Spleen (tissue), 11 donors: Measurements from ENCODE around the gene U2AF2. TPM values are rescaled to one million over a fixed set of nuclear protein-coding genes. Genes with fewer than 3 reads are reported as not detected.

Source experiments
- DNase-seq: peaks from one replicate; pipeline ENCODE4 v3.0.0-alpha.2; 2020
- H3K27ac ChIP-seq, 8 donors: fragments of 200-600 bp; sonication (generic) in 7 of 8; 1 replicate in 4 of 8; 2 replicates in 4 of 8; pipeline versions ENCODE4 v1.5.0 to v1.8.0; 2016 to 2021; ENCODE audit warnings: inconsistent platforms in 4 of 8, mild to moderate bottlenecking in 4 of 8, moderate library complexity in 1 of 8
- H3K27me3 ChIP-seq, 7 donors: fragments of 200-600 bp; sonication (generic) in 6 of 7; replicated peaks in 1 of 7; 1 replicate in 4 of 7; 2 replicates in 3 of 7; pipeline versions ENCODE4 v1.5.0 to v1.8.0; 2016 to 2021; ENCODE audit warnings: inconsistent platforms in 3 of 7, mild to moderate bottlenecking in 1 of 7
- H3K36me3 ChIP-seq, 6 donors: fragments of 200-600 bp; sonication (generic) in 5 of 6; 1 replicate in 4 of 6; 2 replicates in 2 of 6; pipeline versions ENCODE4 v1.5.0 to v1.8.0; 2016 to 2021; ENCODE audit warnings: inconsistent platforms in 2 of 6
- H3K4me1 ChIP-seq, 6 donors: fragments of 200-600 bp; sonication (generic) in 5 of 6; 1 replicate in 3 of 6; 2 replicates in 3 of 6; pipeline versions ENCODE4 v1.5.0 to v1.8.0; 2016 to 2021; ENCODE audit warnings: inconsistent platforms in 3 of 6
- H3K4me3 ChIP-seq, 8 donors: fragments of 200-600 bp; sonication (generic) in 7 of 8; 1 replicate in 4 of 8; 2 replicates in 4 of 8; pipeline versions ENCODE4 v1.5.0 to v1.8.0; 2016 to 2021; ENCODE audit warnings: inconsistent platforms in 4 of 8, mild to moderate bottlenecking in 4 of 8, moderate library complexity in 2 of 8
- H3K9me3 ChIP-seq, 8 donors: fragments of 200-600 bp; sonication (generic) in 7 of 8; 1 replicate in 4 of 8; 2 replicates in 4 of 8; pipeline versions ENCODE4 v1.5.0 to v1.8.0; 2016 to 2021; ENCODE audit warnings: inconsistent platforms in 4 of 8
- CTCF ChIP-seq, 11 experiments: fragments of 200-600 bp in 7 of 11; fragments of 450-650 bp in 4 of 11; sonication (generic) in 4 of 11; IDR thresholded peaks in 8 of 11; conservative IDR thresholded peaks in 3 of 11; 1 replicate in 7 of 11; 2 replicates in 4 of 11; pipeline versions ENCODE4 v1.4.0 to v1.8.0; 2016 to 2021; ENCODE audit warnings: antibody characterized with exemption in 11 of 11, inconsistent platforms in 4 of 11, mild to moderate bottlenecking in 1 of 11
- POLR2A ChIP-seq, 3 donors: fragments of 450-650 bp; IDR thresholded peaks; one replicate each; pipeline ENCODE4 v1.5.1; 2017; ENCODE audit warnings: antibody characterized with exemption in 3 of 3, mild to moderate bottlenecking in 1 of 3
- POLR2AphosphoS5 ChIP-seq, 3 donors: sonication (generic); formaldehyde crosslinking; IDR thresholded peaks; one replicate each; pipeline ENCODE4 v1.5.1; 2017; ENCODE audit warnings: antibody characterized with exemption in 3 of 3
- WGBS, 5 donors: extraction: QIAGEN DNeasy Blood & Tissue Kit in 3 of 5; methylation state at CpG; one replicate each; pipeline versions ENCODE4 v1.1.5 to v1.1.7; 2013 to 2018; 5-methylcytosine and 5-hydroxymethylcytosine counted together
- intact Hi-C: fragments of 100-400 bp; cut with DNase I; formaldehyde crosslinking; loops from one replicate; pipeline ENCODE4 v1.15.0; 2023; ENCODE audit warnings: low total_unique reads
- polyA plus RNA-seq, 3 donors: library from polyadenylated mRNA; stranded (reverse); fragments of 200-250 nt; gene quantifications; one replicate each; pipeline ENCODE4 v1.2.1, GENCODE V29; 2013
- total RNA-seq, 7 donors: library from RNA; depleted of rRNA in 3 of 7; stranded (reverse); fragments of >200 nt in 3 of 7; fragmentation: NEBNext Ultra II Directional in 4 of 7; extraction: Animal tissue kit (Norgen Biotek cat#: 25700) in 4 of 7; gene quantifications; one replicate each; pipeline versions ENCODE4 v1.1.0 to v1.2.1, GENCODE V29; 2016 to 2021
- donor health status: healthy with polysubstance abuse.
- donor health status: DM: no; HTN: no; CAD: no; lungs with moderate emphysema.
- donor health status: DM: no; HTN: no; CAD: no.
- donor health status: Bipolar disorder and iron deficiency.
- donor health status: healthy.
- donor health status: DM: no; HTN: no; CAD: no.
- donor health status: DM: yes; HTN: yes; CAD: no.

Gene U2AF2
- total and polyA plus RNA-seq, 10 donors = 67.2 to 218 (median 171) TPM

GRCh38 chr19:55656988-55657747 is 2.3 kb downstream of the U2AF2 start:
- 36 to 54% (median 41%) methylated on average over 17 to 18 of the region's 18 CpGs for WGBS, 5 donors
- Histone ChIP-seq H3K4me3 (peak overlapping the region; percentile 75 to 100 (median 88)), H3K4me1 (peaks cover 37 to 82% (median 62%) of the 10 kb centered on the region in 6 donors), H3K27me3 (no peaks in the 10 kb centered on the region), H3K27ac (peak overlapping the region in 3 of 8 donors; percentile 2 to 40 (median 37)), H3K36me3 (peaks cover 0 to 49% (median 31%) of the 10 kb centered on the region in 6 donors), H3K9me3 (no peaks in the 10 kb centered on the region)
- DNase-seq = no peak
- no peak for TF ChIP-seq CTCF (IDR thresholded peaks at IDR 0.05 in 8 of 11, conservative IDR thresholded peaks at IDR 0.05 in 3 of 11)
- no peak for TF ChIP-seq POLR2A (IDR thresholded peaks at IDR 0.05)
- TF ChIP-seq POLR2AphosphoS5 (IDR thresholded peaks at IDR 0.05) = no peak
- intact Hi-C loops = no loop called here

GRCh38 chr19:55658846-55659459 is 4.1 kb downstream of the U2AF2 start:
- Histone ChIP-seq H3K4me1 (peaks cover 37 to 84% (median 51%) of the 10 kb centered on the region in 6 donors), H3K4me3 (peak overlapping the region in 2 of 8 donors; percentile 84 to 99), H3K9me3 (no peaks in the 10 kb centered on the region), H3K36me3 (peaks cover 3 to 59% (median 48%) of the 10 kb centered on the region in 6 donors), H3K27ac (peak overlapping the region in 2 of 8 donors; percentile 40 to 51), H3K27me3 (no peaks in the 10 kb centered on the region)
- DNase-seq = no peak
- no peak for TF ChIP-seq POLR2A (IDR thresholded peaks at IDR 0.05)
- TF ChIP-seq POLR2AphosphoS5 (IDR thresholded peaks at IDR 0.05) = peak in 1 of 3 donors; percentile 57
- intact Hi-C loops = no loop called here
- 88 to 95% (median 91%) methylated on average over 33 to 37 of the region's 37 CpGs for WGBS, 5 donors

GRCh38 chr19:55659822-55660221 is 5.0 kb downstream of the U2AF2 start:
- H3K36me3 ChIP-seq = peaks cover 3 to 68% (median 56%) of the 10 kb centered on the region in 6 donors

GRCh38 chr19:55660404-55660803 is 5.6 kb downstream of the U2AF2 start:
- no peaks in the 10 kb centered on the region for H3K27me3 ChIP-seq
- H3K4me1 ChIP-seq = peaks cover 37 to 85% (median 51%) of the 10 kb centered on the region in 6 donors
- 84 to 95% (median 91%) methylated on average over 8 to 12 of the region's 12 CpGs for WGBS, 5 donors
- peak overlapping the region in 3 of 8 donors; percentile 27 to 51 (median 40) for H3K27ac ChIP-seq
- intact Hi-C loops = no loop called here
- DNase-seq = no peak
- no peaks in the 10 kb centered on the region for H3K9me3 ChIP-seq
- no peak overlapping the region for H3K4me3 ChIP-seq
- peaks cover 3 to 74% (median 58%) of the 10 kb centered on the region in 6 donors for H3K36me3 ChIP-seq
- TF ChIP-seq POLR2A (IDR thresholded peaks at IDR 0.05) (no peak), POLR2AphosphoS5 (IDR thresholded peaks at IDR 0.05) (no peak)

More at GRCh38 chr19:55659822-55660221, 5.0 kb downstream of the U2AF2 start:
- H3K4me1 ChIP-seq = peaks cover 37 to 86% (median 51%) of the 10 kb centered on the region in 6 donors
- H3K27me3 ChIP-seq = no peaks in the 10 kb centered on the region
- WGBS, 5 donors = 51 to 65% (median 55%) methylated on average over 9 of the region's 9 CpGs
- peak overlapping the region in 5 of 8 donors; percentile 1 to 51 (median 27) for H3K27ac ChIP-seq
- TF ChIP-seq POLR2AphosphoS5 (IDR thresholded peaks at IDR 0.05) = no peak
- no peak for TF ChIP-seq POLR2A (IDR thresholded peaks at IDR 0.05)
- no peak for TF ChIP-seq CTCF (IDR thresholded peaks at IDR 0.05 in 8 of 11, conservative IDR thresholded peaks at IDR 0.05 in 3 of 11)
- intact Hi-C loops = no loop called here
- no peak overlapping the region for H3K4me3 ChIP-seq
- no peak for DNase-seq
- no peaks in the 10 kb centered on the region for H3K9me3 ChIP-seq

GRCh38 chr19:55660991-55661390 is 6.2 kb downstream of the U2AF2 start:
- no peak for DNase-seq
- H3K27me3 ChIP-seq = no peaks in the 10 kb centered on the region
- WGBS, 5 donors = 81 to 89% (median 87%) methylated on average over 16 of the region's 16 CpGs
- H3K9me3 ChIP-seq = no peaks in the 10 kb centered on the region
- H3K4me3 ChIP-seq = no peak overlapping the region
- H3K4me1 ChIP-seq = peaks cover 33 to 85% (median 48%) of the 10 kb centered on the region in 6 donors
- intact Hi-C loops = no loop called here
- TF ChIP-seq CTCF (IDR thresholded peaks at IDR 0.05 in 8 of 11, conservative IDR thresholded peaks at IDR 0.05 in 3 of 11) (no peak), POLR2AphosphoS5 (IDR thresholded peaks at IDR 0.05) (peak in 1 of 3 donors; percentile 19)
- no peak overlapping the region for H3K27ac ChIP-seq
- H3K36me3 ChIP-seq = peaks cover 3 to 80% (median 64%) of the 10 kb centered on the region in 6 donors
